ENCODE measurements around the gene NR4A1. TPM values are rescaled to one million over a fixed set of nuclear protein-coding genes. Genes with fewer than 3 reads are reported as not detected.

The NR4A1 gene
- total and polyA plus RNA-seq, 10 of the 15 experiments (the other 5 are each of a cell fraction or from before 2014, with no cell fraction given), result 0.05 to 7.9 (median 2.2) TPM; not detected in 1

- no peak overlapping the region for H2AFZ ChIP-seq (ENCODE audit: control insufficient read depth, low read depth, low read length)
- CTCF ChIA-PET, result interaction anchor here (1.5 to 11.3 kb wide), 3 partner anchors 12 to 111 kb away, joined by 3 to 412 read pairs (median 5); no protein-coding TSS in a partner anchor
- BruUV-seq (replicated peaks), result no TSS peak
- in situ Hi-C loops (cut with MboI) (no loop called here), intact Hi-C loops (cut with micrococcal nuclease; ENCODE audit: unreplicated experiment) (no loop called here)
- no peaks in the 10 kb centered on the region for H4K20me1 ChIP-seq (ENCODE audit: control insufficient read depth, insufficient read depth)
- ATAC-seq (no peak), DNase-seq (ENCODE audit: low read depth, low spot score) (no peak), FAIRE-seq (no peak)
- H3K79me2 ChIP-seq (ENCODE audit: control insufficient read depth, insufficient read depth, low read length), result no peaks in the 10 kb centered on the region
- H3K27me3 ChIP-seq (replicated peaks in 1 of 2; ENCODE audit: control insufficient read depth in 2 of 2, insufficient read depth in 2 of 2, low read length in 1 of 2), result peaks cover 9 to 20% of the 10 kb centered on the region in 2 experiments; a peak in 3 of 4 replicates
- RAD21 ChIA-PET (ENCODE audit: unreplicated experiment), result interaction anchor here (0.5 to 2.1 kb wide), 4 partner anchors 12 to 273 kb away, joined by 3 to 10 read pairs (median 5); no protein-coding TSS in a partner anchor
- H3K27ac ChIP-seq (ENCODE audit: control insufficient read depth, insufficient read depth), result no peak overlapping the region
- H3K4me1 ChIP-seq (ENCODE audit: control insufficient read depth, insufficient read depth, low read length), result peaks cover 11% of the 10 kb centered on the region
- no peaks in the 10 kb centered on the region for H3K9me3 ChIP-seq (replicated peaks; ENCODE audit: control insufficient read depth, insufficient read depth, low read length)
- WGBS (ENCODE audit: insufficient coverage, insufficient replicate concordance, low lambda C conversion rate, missing lambda C conversion rate), result 47% methylated on average over 10 of the region's 11 CpGs
- POLR2A ChIA-PET, result interaction anchor here (0.6 to 1.9 kb wide), 4 partner anchors 10 to 570 kb away, joined by 3 to 5 read pairs (median 4); no protein-coding TSS in a partner anchor
- no peak overlapping the region for H3K4me2 ChIP-seq (ENCODE audit: control insufficient read depth, insufficient read depth)
- H3K36me3 ChIP-seq (ENCODE audit: control insufficient read depth in 2 of 2, insufficient read depth in 2 of 2, low read length in 1 of 2), result no peaks in the 10 kb centered on the region
- no peak overlapping the region for H3K9ac ChIP-seq (ENCODE audit: control insufficient read depth, insufficient read depth, low read length)
- H3K4me3 ChIP-seq, result no peak overlapping the region
- SMC1A ChIA-PET (ENCODE audit: uncharacterized antibody, unreplicated experiment), result interaction anchor here (1.0 to 2.4 kb wide), 2 partner anchors 12 to 15 kb away, joined by 3 to 10 read pairs; no protein-coding TSS in a partner anchor
- TF ChIP-seq SMAD5 (IDR thresholded peaks at IDR 0.05; ENCODE audit: low read depth) (no peak), MTA2 (IDR thresholded peaks at IDR 0.05; ENCODE audit: low read depth) (no peak), NFXL1 (IDR thresholded peaks at IDR 0.05; ENCODE audit: borderline replicate concordance) (no peak), NRF1 (conservative IDR thresholded peaks at IDR 0.05; ENCODE audit: low read depth, low read length) (no peak), FOXK2 (IDR thresholded peaks at IDR 0.05) (no peak), ZNF274 (IDR thresholded peaks at IDR 0.05; ENCODE audit: insufficient read depth, insufficient read length) (no peak), EED (IDR thresholded peaks at IDR 0.05; ENCODE audit: low read depth) (no peak), SPI1 (IDR thresholded peaks at IDR 0.05; ENCODE audit: borderline replicate concordance, insufficient read depth, low read depth, low read length) (no peak), CBX5 (IDR thresholded peaks at IDR 0.05; ENCODE audit: low read depth) (no peak), MLLT1 (IDR thresholded peaks at IDR 0.05) (no peak), ETV6 (conservative IDR thresholded peaks at IDR 0.05 in 1 of 2, IDR thresholded peaks at IDR 0.05 in 1 of 2; ENCODE audit: borderline replicate concordance in 1 of 2, low read depth in 1 of 2) (no peak), CBX3 (IDR thresholded peaks at IDR 0.05; ENCODE audit: borderline replicate concordance, low read depth) (no peak), TBL1XR1 (IDR thresholded peaks at IDR 0.05; ENCODE audit: low read depth, low read length) (no peak), ATF2 (IDR thresholded peaks at IDR 0.05; ENCODE audit: low read length) (no peak), TAF1 (IDR thresholded peaks at IDR 0.05; ENCODE audit: borderline replicate concordance, low read depth, low read length) (no peak), CUX1 (IDR thresholded peaks at IDR 0.05; ENCODE audit: insufficient replicate concordance, low read depth, low read length) (no peak), BHLHE40 (IDR thresholded peaks at IDR 0.05; ENCODE audit: borderline replicate concordance in 1 of 2, low read depth in 2 of 2, low read length in 1 of 2) (no peak)
Observed at GRCh38 chr12:52010152-52010622, 41.1 kb upstream of the NR4A1 start.
